Hepatocyte (in vitro differentiated cells): ENCODE results near the gene HPGD. TPM values are rescaled to one million over a fixed set of nuclear protein-coding genes. Genes with fewer than 3 reads are reported as not detected.

Experiments used
- DNase-seq: peaks from one replicate; pipeline ENCODE4 v3.0.0-alpha.2; 2016; ENCODE audit warnings: low spot score
- H2AFZ ChIP-seq: fragments of 200-600 bp; sonication (generic); 2 replicates; pipeline ENCODE4 v1.6.0; 2016; ENCODE audit warnings: antibody characterized with exemption, mild to moderate bottlenecking
- H3K27ac ChIP-seq: fragments of 200-600 bp; sonication (generic); 2 replicates; pipeline ENCODE4 v1.5.1; 2016; ENCODE audit warnings: mild to moderate bottlenecking
- H3K27me3 ChIP-seq: fragments of 200-600 bp; sonication (generic); 2 replicates; pipeline ENCODE4 v1.6.1; 2016
- H3K36me3 ChIP-seq: fragments of 200-600 bp; sonication (generic); replicated peaks from 2 replicates; pipeline ENCODE4 v1.5.1; 2016; ENCODE audit warnings: low read depth; ENCODE audit not compliant: insufficient read depth
- H3K4me1 ChIP-seq: fragments of 200-600 bp; sonication (generic); 2 replicates; pipeline ENCODE4 v1.5.1; 2016; ENCODE audit warnings: mild to moderate bottlenecking, moderate library complexity; ENCODE audit not compliant: insufficient read depth
- H3K4me2 ChIP-seq: fragments of 200-600 bp; sonication (generic); 2 replicates; pipeline ENCODE4 v1.6.0; 2016
- H3K4me3 ChIP-seq: fragments of 200-600 bp; sonication (generic); 2 replicates; pipeline ENCODE4 v1.5.1; 2016; ENCODE audit warnings: mild to moderate bottlenecking
- H3K79me2 ChIP-seq: fragments of 200-600 bp; sonication (generic); 2 replicates; pipeline ENCODE4 v1.6.0; 2017; ENCODE audit warnings: mild to moderate bottlenecking
- H3K9me2 ChIP-seq: fragments of 200-600 bp; sonication (generic); replicated peaks from 2 replicates; pipeline ENCODE4 v1.6.0; 2017; ENCODE audit warnings: mild to moderate bottlenecking; ENCODE audit not compliant: insufficient read depth
- H3K9me3 ChIP-seq: fragments of 200-600 bp; sonication (generic); 2 replicates; pipeline ENCODE4 v1.5.1; 2016; ENCODE audit warnings: low read depth, mild to moderate bottlenecking
- H4K20me1 ChIP-seq: fragments of 200-600 bp; sonication (generic); 2 replicates; pipeline ENCODE4 v1.6.0; 2016; ENCODE audit warnings: mild to moderate bottlenecking; ENCODE audit not compliant: insufficient read depth, poor library complexity, severe bottlenecking
- CTCF ChIP-seq: fragments of 200-600 bp; sonication (generic); IDR thresholded peaks from 2 replicates; pipeline ENCODE4 v1.5.1; 2016; ENCODE audit warnings: antibody characterized with exemption, mild to moderate bottlenecking; ENCODE audit not compliant: poor library complexity
- EZH2 ChIP-seq: fragments of 200-600 bp; sonication (generic); IDR thresholded peaks from 2 replicates; pipeline ENCODE4 v1.6.1; 2016; ENCODE audit warnings: antibody characterized with exemption, mild to moderate bottlenecking, borderline replicate concordance
- EZH2phosphoT487 ChIP-seq: fragments of 200-600 bp; sonication (generic); IDR thresholded peaks from one replicate; pipeline ENCODE4 v1.6.1; 2018; ENCODE audit warnings: antibody characterized with exemption, mild to moderate bottlenecking, low read depth, moderate library complexity; ENCODE audit not compliant: unreplicated experiment, severe bottlenecking
- WGBS: methylation state at CpG from one replicate; pipeline ENCODE4 v1.1.6; 2016; ENCODE audit warnings: low lambda C conversion rate; ENCODE audit errors: missing lambda C conversion rate; 5-methylcytosine and 5-hydroxymethylcytosine counted together
- polyA plus RNA-seq: library from polyadenylated mRNA; unstranded; fragments of >200 nt; fragmentation: Nextera tagmentation; extraction: Ambion mirVana; gene quantifications from 2 replicates; pipeline ENCODE4 v1.2.1, GENCODE V29; 2016
- total RNA-seq: library from RNA; depleted of rRNA; stranded (reverse); fragments of >200 nt; gene quantifications from 2 replicates; pipeline ENCODE4 v1.2.3, GENCODE V29; 2014

Gene HPGD
- total and polyA plus RNA-seq, 2 experiments from 2014 or later, result 76.9 to 129 TPM

- no peaks in the 10 kb centered on the region for H4K20me1 ChIP-seq
- no peak for TF ChIP-seq EZH2
- TF ChIP-seq CTCF, result no peak
- no peak for TF ChIP-seq EZH2phosphoT487
- H3K4me3 ChIP-seq, result no peak overlapping the region
- H3K79me2 ChIP-seq, result no peaks in the 10 kb centered on the region
- H3K27ac ChIP-seq, result peak overlapping the region; percentile 79
- no peaks in the 10 kb centered on the region for H3K27me3 ChIP-seq
- peak overlapping the region; percentile 11 for H3K4me2 ChIP-seq
- H3K4me1 ChIP-seq, result peaks cover 10% of the 10 kb centered on the region
- DNase-seq, result peak; percentile 75
- no peaks in the 10 kb centered on the region for H3K9me3 ChIP-seq
- H3K36me3 ChIP-seq, result no peaks in the 10 kb centered on the region
- no peaks in the 10 kb centered on the region for H3K9me2 ChIP-seq
- 19% methylated on average over 3 of the region's 3 CpGs for WGBS
- H2AFZ ChIP-seq, result no peak overlapping the region
Measured at GRCh38 chr4:174461466-174462106, 60.7 kb downstream of the HPGD start.

GRCh38 chr4:174460684-174461083 lies 61.6 kb downstream of the HPGD start:
- WGBS, result 59% methylated on average over 1 of the region's 1 CpG
- Histone ChIP-seq H3K27me3 (no peaks in the 10 kb centered on the region), H3K4me2 (peak overlapping the region; percentile 11), H4K20me1 (no peaks in the 10 kb centered on the region), H3K36me3 (no peaks in the 10 kb centered on the region), H3K9me2 (no peaks in the 10 kb centered on the region), H3K4me3 (no peak overlapping the region), H3K27ac (peak overlapping the region; percentile 79), H2AFZ (no peak overlapping the region), H3K79me2 (no peaks in the 10 kb centered on the region), H3K9me3 (no peaks in the 10 kb centered on the region), H3K4me1 (peaks cover 10% of the 10 kb centered on the region)
- no peak for DNase-seq
- TF ChIP-seq EZH2 (no peak), EZH2phosphoT487 (no peak), CTCF (no peak)

- Histone ChIP-seq H3K9me2 (no peaks in the 10 kb centered on the region), H2AFZ (no peak overlapping the region), H3K27ac (no peak overlapping the region), H3K4me2 (no peak overlapping the region), H3K79me2 (no peaks in the 10 kb centered on the region), H3K4me3 (no peak overlapping the region), H3K36me3 (no peaks in the 10 kb centered on the region), H3K4me1 (peaks cover 19% of the 10 kb centered on the region), H3K9me3 (no peaks in the 10 kb centered on the region), H4K20me1 (no peaks in the 10 kb centered on the region), H3K27me3 (no peaks in the 10 kb centered on the region)
- WGBS, result 64% methylated on average over 6 of the region's 6 CpGs
- no peak for TF ChIP-seq EZH2phosphoT487
- TF ChIP-seq EZH2, result no peak
- no peak for TF ChIP-seq CTCF
- DNase-seq, result peak; percentile 23
Measured at GRCh38 chr4:174457468-174457867, 64.8 kb downstream of the HPGD start.
